PC-9 (cell line): ENCODE results near the gene FARP1. TPM values are rescaled to one million over a fixed set of nuclear protein-coding genes. Genes with fewer than 3 reads are reported as not detected.

Experiments
- BruUV-seq: library from RNA; stranded (reverse); fragments of 400-500 nt; replicated peaks from 2 replicates; lab custom pipeline; 2021; lab: Mats Ljungman, UMichigan
- CTCF ChIA-PET: fragments of 300-600 bp; sonication (Branson Sonifier 250); formaldehyde crosslinking; loops from one replicate; lab custom pipeline; 2022; ENCODE audit warnings: antibody characterized with exemption; lab: Charles Lee
- POLR2A ChIA-PET: fragments of 300-600 bp; sonication (Branson Sonifier 250); formaldehyde crosslinking; loops from one replicate; lab custom pipeline; 2022; ENCODE audit warnings: antibody characterized with exemption; ENCODE audit not compliant: unreplicated experiment; lab: Charles Lee
- DNase-seq, 2 experiments: peaks; one replicate each; pipeline versions ENCODE4 v3.0.0 to v3.0.0-alpha.2; 2015 to 2022; ENCODE audit warnings: mixed read lengths in 1 of 2
- H2AFZ ChIP-seq: fragments of 200-600 bp; sonication (generic); 2 replicates; pipeline ENCODE4 v1.8.1; 2017; ENCODE audit warnings: antibody characterized with exemption
- H3F3A ChIP-seq: fragments of 200-600 bp; sonication (generic); 2 replicates; pipeline ENCODE4 v1.8.1; 2017; ENCODE audit warnings: antibody characterized with exemption, mild to moderate bottlenecking, low read depth; ENCODE audit not compliant: insufficient read depth
- H3K27ac ChIP-seq: fragments of 200-600 bp; sonication (generic); 2 replicates; pipeline ENCODE4 v1.6.1; 2016; ENCODE audit warnings: mixed run types
- H3K27me3 ChIP-seq: fragments of 200-600 bp; sonication (generic); 2 replicates; pipeline ENCODE4 v1.6.1; 2016; ENCODE audit warnings: low read depth, mixed run types; ENCODE audit not compliant: insufficient read depth
- H3K36me3 ChIP-seq: fragments of 200-600 bp; sonication (generic); 2 replicates; pipeline ENCODE4 v1.6.1; 2016; ENCODE audit warnings: low read depth, mixed run types
- H3K4me1 ChIP-seq: fragments of 200-600 bp; sonication (generic); replicated peaks from 2 replicates; pipeline ENCODE4 v1.6.1; 2016; ENCODE audit warnings: mixed run types; ENCODE audit not compliant: insufficient read depth
- H3K4me2 ChIP-seq: fragments of 200-600 bp; sonication (generic); 2 replicates; pipeline ENCODE4 v1.6.1; 2017; ENCODE audit warnings: mixed run types
- H3K4me3 ChIP-seq: fragments of 200-600 bp; sonication (generic); 2 replicates; pipeline ENCODE4 v1.6.1; 2016; ENCODE audit warnings: mixed run types
- H3K79me2 ChIP-seq: fragments of 200-600 bp; sonication (generic); 2 replicates; pipeline ENCODE4 v1.6.1; 2017; ENCODE audit warnings: low read depth, mixed run types
- H3K9me2 ChIP-seq: fragments of 200-600 bp; sonication (generic); 2 replicates; pipeline ENCODE4 v1.8.1; 2017; ENCODE audit warnings: mild to moderate bottlenecking; ENCODE audit not compliant: insufficient read depth
- H3K9me3 ChIP-seq: fragments of 200-600 bp; sonication (generic); 2 replicates; pipeline ENCODE4 v1.8.1; 2016; ENCODE audit warnings: low read depth; ENCODE audit not compliant: insufficient read depth
- H4K20me1 ChIP-seq: fragments of 200-600 bp; sonication (generic); 2 replicates; pipeline ENCODE4 v1.8.1; 2017; ENCODE audit not compliant: insufficient read depth
- EZH2 ChIP-seq: fragments of 200-600 bp; sonication (generic); IDR thresholded peaks from 2 replicates; pipeline ENCODE4 v1.8.0; 2017; ENCODE audit warnings: antibody characterized with exemption, low read depth
- intact Hi-C: fragments of 100-400 bp; cut with micrococcal nuclease; formaldehyde crosslinking; loops from one replicate; pipeline ENCODE4 v1.10.0; 2022; ENCODE audit not compliant: unreplicated experiment
- total RNA-seq: library from RNA; stranded (reverse); gene quantifications from 2 replicates; pipeline ENCODE4 v1.2.3, GENCODE V29; 2021
- TF ChIP-seq, protein P1 (sequence below): fragments of 200-600 bp; sonication (generic); conservative IDR thresholded peaks from 2 replicates; pipeline ENCODE4 v1.6.1; 2017; ENCODE audit warnings: mixed run types, antibody characterized with exemption, mild to moderate bottlenecking, moderate library complexity

FARP1 gene
- total RNA-seq, 1 experiment from 2014 or later, result 62.1 TPM

- no peak overlapping the region for H3K27ac ChIP-seq
- no peak overlapping the region for H3K4me2 ChIP-seq
- H3K9me2 ChIP-seq, result no peaks in the 10 kb centered on the region
- no peak overlapping the region for H3K4me3 ChIP-seq
- TF ChIP-seq, protein P1, sequence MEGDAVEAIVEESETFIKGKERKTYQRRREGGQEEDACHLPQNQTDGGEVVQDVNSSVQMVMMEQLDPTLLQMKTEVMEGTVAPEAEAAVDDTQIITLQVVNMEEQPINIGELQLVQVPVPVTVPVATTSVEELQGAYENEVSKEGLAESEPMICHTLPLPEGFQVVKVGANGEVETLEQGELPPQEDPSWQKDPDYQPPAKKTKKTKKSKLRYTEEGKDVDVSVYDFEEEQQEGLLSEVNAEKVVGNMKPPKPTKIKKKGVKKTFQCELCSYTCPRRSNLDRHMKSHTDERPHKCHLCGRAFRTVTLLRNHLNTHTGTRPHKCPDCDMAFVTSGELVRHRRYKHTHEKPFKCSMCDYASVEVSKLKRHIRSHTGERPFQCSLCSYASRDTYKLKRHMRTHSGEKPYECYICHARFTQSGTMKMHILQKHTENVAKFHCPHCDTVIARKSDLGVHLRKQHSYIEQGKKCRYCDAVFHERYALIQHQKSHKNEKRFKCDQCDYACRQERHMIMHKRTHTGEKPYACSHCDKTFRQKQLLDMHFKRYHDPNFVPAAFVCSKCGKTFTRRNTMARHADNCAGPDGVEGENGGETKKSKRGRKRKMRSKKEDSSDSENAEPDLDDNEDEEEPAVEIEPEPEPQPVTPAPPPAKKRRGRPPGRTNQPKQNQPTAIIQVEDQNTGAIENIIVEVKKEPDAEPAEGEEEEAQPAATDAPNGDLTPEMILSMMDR, result no peak
- no peak for TF ChIP-seq EZH2
- DNase-seq, result no peak
- H3K79me2 ChIP-seq, result 0 out of 2 replicates have a peak, but pooled peaks cover 4% of the 10 kb centered on the region
- peaks cover 5% of the 10 kb centered on the region for H3F3A ChIP-seq
- no peaks in the 10 kb centered on the region for H4K20me1 ChIP-seq
- CTCF ChIA-PET, result interaction anchor here (0.6 kb wide), 1 partner anchor 181 kb away, joined by 3 read pairs; no protein-coding TSS in a partner anchor
- no peaks in the 10 kb centered on the region for H3K9me3 ChIP-seq
- H3K27me3 ChIP-seq, result no peaks in the 10 kb centered on the region
- no peak overlapping the region for H2AFZ ChIP-seq
- BruUV-seq, result no TSS peak
- no peaks in the 10 kb centered on the region for H3K36me3 ChIP-seq
- H3K4me1 ChIP-seq, result peaks cover 8% of the 10 kb centered on the region; the same call in 1 of the 2 replicates
- intact Hi-C loops, result no loop called here
- POLR2A ChIA-PET, result no interaction called here
Measured at GRCh38 chr13:98224557-98224956, 81.7 kb downstream of the FARP1 start.

- H3K4me2 ChIP-seq, result no peak overlapping the region
- H3K79me2 ChIP-seq, result 0 out of 2 replicates have a peak, but pooled peaks cover 4% of the 10 kb centered on the region
- peaks cover 8% of the 10 kb centered on the region; the same call in 1 of the 2 replicates for H3K4me1 ChIP-seq
- TF ChIP-seq EZH2, result no peak
- TF ChIP-seq, protein P1, result no peak
- POLR2A ChIA-PET, result no interaction called here
- CTCF ChIA-PET, result no interaction called here
- intact Hi-C loops, result no loop called here
- H4K20me1 ChIP-seq, result no peaks in the 10 kb centered on the region
- peaks cover 5% of the 10 kb centered on the region for H3F3A ChIP-seq
- BruUV-seq, result no TSS peak
- no peaks in the 10 kb centered on the region for H3K9me3 ChIP-seq
- no peaks in the 10 kb centered on the region for H3K36me3 ChIP-seq
- H3K27me3 ChIP-seq, result no peaks in the 10 kb centered on the region
- no peak for DNase-seq
- no peak overlapping the region for H3K4me3 ChIP-seq
- no peak overlapping the region for H3K27ac ChIP-seq
- no peaks in the 10 kb centered on the region for H3K9me2 ChIP-seq
- no peak overlapping the region for H2AFZ ChIP-seq
Measured at GRCh38 chr13:98225036-98225940, 82.4 kb downstream of the FARP1 start.

DNA sequence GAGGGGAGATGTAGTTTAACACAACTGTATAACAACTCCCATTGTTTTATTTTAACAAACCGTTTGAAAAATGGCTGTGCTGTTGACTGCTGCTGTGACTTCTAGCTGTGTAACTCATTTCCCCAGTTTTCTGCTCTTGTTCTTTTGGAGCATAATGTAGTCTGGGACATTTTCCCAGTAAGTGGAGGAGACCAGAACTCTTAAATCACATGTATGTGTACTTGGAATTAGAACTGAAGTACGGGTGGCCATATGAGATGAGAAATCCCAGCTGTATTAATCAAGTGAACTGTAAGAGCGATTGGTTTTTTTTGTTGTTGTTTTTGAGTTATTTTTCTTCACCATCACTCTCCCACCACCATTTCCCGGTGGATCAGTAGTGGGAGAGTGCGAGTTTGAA lies 83.6 kb downstream of the FARP1 start:
- H2AFZ ChIP-seq, result no peak overlapping the region
- no peak overlapping the region for H3K4me3 ChIP-seq
- no TSS peak for BruUV-seq
- no peak for DNase-seq
- ChIA-PET CTCF (interaction anchor here (0.7 kb wide), 1 partner anchor 193 kb away, joined by 3 read pairs; no protein-coding TSS in a partner anchor), POLR2A (no interaction called here)
- peaks cover 8% of the 10 kb centered on the region; the same call in 1 of the 2 replicates for H3K4me1 ChIP-seq
- H4K20me1 ChIP-seq, result no peaks in the 10 kb centered on the region
- H3K36me3 ChIP-seq, result no peaks in the 10 kb centered on the region
- intact Hi-C loops, result no loop called here
- H3K27ac ChIP-seq, result no peak overlapping the region
- H3F3A ChIP-seq, result peaks cover 5% of the 10 kb centered on the region
- H3K4me2 ChIP-seq, result no peak overlapping the region
- H3K79me2 ChIP-seq, result 0 out of 2 replicates have a peak, but pooled peaks cover 4% of the 10 kb centered on the region
- TF ChIP-seq, protein P1, result no peak
- no peak for TF ChIP-seq EZH2
- no peaks in the 10 kb centered on the region for H3K9me3 ChIP-seq
- no peaks in the 10 kb centered on the region for H3K9me2 ChIP-seq
- no peaks in the 10 kb centered on the region for H3K27me3 ChIP-seq
